ENCODE data around the gene EIF3M.
"Not testable (repeated sequence)": the region's sequence is repeated elsewhere in the genome, so short reads cannot be mapped to it uniquely, and the experiment has no call there.

EIF3M gene

GRCh38 chr11:32583459-32584271 is at the start of gene EIF3M:
Gene EIF3M, plus strand, starts transcription at chr11:32583831. Its CDS starts 57 bp downstream, at chr11:32583888.
- FAIRE-seq: peak; percentile 92

DNA sequence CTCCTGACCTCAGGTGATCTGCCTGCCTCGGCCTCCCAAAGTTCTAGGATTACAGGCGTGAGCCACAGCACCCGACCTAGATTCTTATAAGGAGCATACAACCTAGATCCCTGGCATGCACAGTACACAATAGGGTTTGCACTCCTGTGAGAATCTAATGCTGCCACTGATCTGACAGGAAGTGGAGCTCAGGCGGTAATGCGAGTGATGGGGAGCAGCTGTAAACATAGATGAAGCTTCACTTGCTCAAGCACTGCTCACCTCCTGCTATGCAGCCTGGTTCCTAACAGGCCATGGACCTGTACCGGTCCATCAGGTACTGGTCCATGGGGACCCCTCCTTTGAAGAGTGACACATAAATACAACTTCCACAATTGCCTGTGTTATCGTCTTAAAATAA is 44.8 kb upstream of the EIF3M start:
- no peak for FAIRE-seq

GRCh38 chr11:32549611-32550187 is 33.9 kb upstream of the EIF3M start:
- FAIRE-seq: no peak

DNA sequence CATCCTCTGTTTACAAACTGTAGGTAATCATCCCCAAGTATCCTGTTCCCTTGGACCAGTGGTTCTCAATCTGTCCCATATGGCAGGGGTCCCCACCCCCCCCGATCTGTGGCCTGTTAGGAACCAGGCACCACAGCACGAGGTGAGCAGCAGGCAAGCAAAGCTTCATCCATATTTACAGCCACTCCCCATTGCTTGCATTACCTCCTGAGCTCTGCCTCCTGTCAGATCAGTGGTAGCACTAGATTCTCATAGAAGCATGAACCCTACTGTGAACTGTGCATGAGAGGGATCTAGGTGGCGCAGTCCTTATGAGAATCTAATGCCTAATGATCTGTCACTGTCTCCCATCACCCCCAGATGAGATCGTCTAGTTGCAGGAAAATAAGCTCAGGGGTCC is 33.4 kb upstream of the EIF3M start:
- no peak for FAIRE-seq

DNA sequence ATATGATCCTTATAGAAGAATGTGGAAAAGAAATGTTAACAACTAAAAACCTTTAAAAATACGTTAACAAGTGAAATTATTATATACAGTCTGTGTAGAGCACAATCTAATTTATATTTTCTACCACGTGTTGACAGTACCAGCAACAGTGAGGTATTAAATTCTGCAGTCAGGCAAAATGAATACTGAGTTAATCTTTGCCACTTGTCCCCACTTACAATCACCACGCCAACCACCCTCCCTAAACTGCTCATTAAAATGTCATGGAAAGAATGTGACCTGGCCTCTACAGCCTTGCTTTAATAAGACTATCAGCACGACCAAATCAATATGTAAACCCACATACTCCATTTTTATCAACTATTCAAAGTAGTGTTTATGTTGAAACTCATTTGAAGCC is 28.5 kb upstream of the EIF3M start:
- no peak for FAIRE-seq

DNA sequence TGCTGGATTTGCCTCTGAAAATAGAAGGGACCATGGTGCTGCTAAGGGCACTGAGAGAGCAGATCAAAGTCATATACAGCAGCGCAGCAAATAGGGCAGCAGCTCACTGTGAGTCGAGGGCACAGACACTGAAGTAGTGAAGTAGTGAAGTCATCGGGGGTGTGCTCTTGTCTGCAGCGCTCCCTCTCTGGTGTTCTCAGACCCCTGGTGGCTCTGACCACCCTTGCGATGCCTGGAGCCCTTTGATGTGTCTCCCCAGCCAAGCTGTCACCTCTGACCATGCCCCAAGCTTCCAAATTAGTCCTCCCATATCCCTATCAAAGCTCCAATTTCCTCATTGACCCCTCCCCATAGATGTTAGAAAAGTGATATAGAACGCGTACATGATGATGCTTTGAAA is 27.7 kb upstream of the EIF3M start:
- no peak for FAIRE-seq

DNA sequence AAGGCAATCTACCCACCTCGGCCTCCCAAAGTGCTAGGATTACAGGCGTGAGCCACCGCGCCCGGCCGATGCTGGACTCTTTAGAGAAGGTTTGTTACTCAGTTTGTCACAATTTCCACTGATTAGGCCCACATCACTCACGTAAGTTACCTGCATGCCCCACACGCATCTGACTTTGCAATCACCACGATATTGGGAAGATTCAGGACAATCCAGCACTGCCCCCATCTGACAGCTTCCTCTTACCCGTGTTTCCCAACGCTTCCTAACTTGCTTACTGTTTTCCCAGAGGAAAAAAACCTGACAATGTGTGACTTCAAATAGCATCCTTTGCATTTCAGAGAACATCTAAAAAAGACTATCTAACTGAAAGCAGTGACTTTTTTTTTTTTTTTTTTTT is 21.8 kb upstream of the EIF3M start:
- FAIRE-seq: no peak

- no peak for FAIRE-seq
Observed at GRCh38 chr11:32562839-32563599, 20.6 kb upstream of the EIF3M start.

GRCh38 chr11:32563600-32563959 is 20.1 kb upstream of the EIF3M start:
- FAIRE-seq: no peak

DNA sequence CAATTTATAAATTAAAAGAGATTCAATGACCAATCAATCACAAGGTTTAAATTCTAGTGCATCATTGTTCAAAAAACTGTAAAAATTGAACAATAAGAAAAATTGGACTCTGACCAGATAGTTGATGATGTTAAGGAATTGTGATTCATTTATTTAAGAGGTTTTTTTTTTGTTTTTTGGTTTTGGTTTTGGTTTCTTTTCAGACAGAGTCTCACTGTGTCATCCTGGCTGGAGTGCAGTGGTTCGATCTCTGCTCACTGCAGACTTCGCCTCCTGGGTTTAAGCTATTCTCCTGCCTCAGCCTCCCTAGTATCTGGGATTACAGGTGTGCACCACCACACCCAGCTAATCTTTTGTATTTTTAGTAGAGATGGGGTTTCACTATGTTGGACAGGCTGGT is 17.1 kb upstream of the EIF3M start:
- FAIRE-seq: no peak

- FAIRE-seq: no peak
Observed at GRCh38 chr11:32567154-32567553, 16.5 kb upstream of the EIF3M start.

GRCh38 chr11:32569313-32569881 is 14.2 kb upstream of the EIF3M start:
- no peak for FAIRE-seq

DNA sequence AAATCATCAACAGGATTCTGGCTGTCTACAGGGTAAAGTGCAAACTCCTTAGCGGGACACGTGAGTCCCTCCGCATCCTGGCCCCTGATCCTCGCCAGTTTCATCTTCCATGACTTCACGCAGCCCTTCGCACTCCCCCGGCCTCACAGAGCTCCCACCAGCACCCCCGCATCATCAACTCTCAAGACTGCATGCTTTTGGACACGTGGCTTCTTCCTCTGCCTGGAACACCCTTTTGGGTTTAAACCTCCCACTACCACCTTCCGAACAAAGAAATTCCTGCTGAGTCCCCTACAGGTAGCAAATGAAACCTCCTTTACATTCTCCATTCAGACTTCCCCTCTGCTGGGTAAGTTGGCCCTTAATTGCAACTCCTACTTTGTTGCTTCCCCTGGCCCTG is 12.6 kb upstream of the EIF3M start:
- FAIRE-seq: no peak

GRCh38 chr11:32573228-32573627 is 10.4 kb upstream of the EIF3M start:
- no peak for FAIRE-seq

- no peak for FAIRE-seq
Observed at GRCh38 chr11:32574421-32574820, 9.2 kb upstream of the EIF3M start.

GRCh38 chr11:32575070-32575469 is 8.6 kb upstream of the EIF3M start:
- FAIRE-seq: no peak

DNA sequence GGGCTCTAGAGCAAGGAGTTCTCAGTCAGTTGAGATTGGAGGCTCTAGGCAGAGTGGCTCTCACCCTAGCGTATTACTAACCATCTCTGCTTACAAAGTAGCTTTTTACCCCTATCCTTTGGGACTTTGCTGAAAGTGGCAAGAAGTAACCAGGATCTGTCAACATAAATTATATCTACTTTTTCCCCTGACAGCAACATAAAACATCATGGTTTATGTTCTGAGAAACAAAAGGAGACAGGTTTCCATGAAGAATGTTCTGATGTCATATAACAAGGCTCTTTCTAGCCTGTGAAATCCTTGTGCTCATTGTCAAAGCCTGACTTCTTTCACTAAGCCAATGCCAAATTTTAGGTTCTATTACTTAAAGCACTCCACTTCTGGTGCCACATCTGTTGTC is 7.2 kb upstream of the EIF3M start:
- FAIRE-seq: no peak

- no peak for FAIRE-seq
Observed at GRCh38 chr11:32580967-32581366, 2.7 kb upstream of the EIF3M start.

DNA sequence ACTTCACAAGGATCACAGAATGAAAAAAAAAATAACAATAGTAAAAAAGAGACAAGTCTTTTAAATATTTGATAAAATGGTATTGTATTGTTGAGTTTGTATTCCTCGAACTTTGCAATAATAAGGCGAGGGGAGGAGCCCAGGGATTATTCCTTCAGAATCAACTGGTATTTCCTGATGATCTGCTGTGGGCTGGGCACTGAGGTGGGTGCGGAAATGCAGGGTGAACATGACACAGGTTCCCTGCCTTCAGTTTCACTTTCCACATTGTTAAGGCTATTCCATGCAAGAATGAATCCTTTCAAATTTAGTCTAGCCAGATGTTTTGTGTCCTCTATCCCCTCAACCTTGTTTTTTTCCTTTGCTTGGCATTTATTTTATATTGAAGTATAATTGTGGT is 2.1 kb upstream of the EIF3M start:
- FAIRE-seq: no peak

GRCh38 chr11:32584921-32585320 is 1.3 kb downstream of the EIF3M start:
- FAIRE-seq: no peak

DNA sequence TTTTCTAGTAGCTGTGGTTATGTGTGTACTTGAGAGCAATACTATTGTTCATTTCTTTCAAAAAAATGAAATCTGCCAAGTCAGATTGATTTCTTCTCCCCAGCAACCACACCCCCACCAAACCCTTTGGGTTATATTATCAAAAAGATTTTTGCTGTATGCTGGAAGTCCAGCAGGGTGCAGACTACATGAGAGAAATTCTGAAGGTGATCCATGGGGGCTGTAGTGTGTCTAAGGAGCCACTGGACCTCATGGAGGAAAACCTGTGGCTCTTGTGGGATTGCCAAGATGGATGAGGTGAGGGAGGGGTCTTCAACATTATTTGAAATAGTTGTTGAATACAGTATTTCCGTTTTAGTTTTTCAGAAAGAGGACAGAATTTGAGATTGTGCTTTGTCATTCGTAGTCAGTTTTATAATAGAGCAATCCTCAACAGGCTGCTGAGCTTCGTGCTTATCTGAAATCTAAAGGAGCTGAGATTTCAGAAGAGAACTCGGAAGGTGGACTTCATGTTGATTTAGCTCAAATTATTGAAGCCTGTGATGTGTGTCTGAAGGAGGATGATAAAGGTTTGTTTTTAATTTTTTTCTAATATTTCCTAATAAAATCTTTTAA is 3.1 kb downstream of the EIF3M start:
- no peak for FAIRE-seq

GRCh38 chr11:32594272-32594671 is 10.6 kb downstream of the EIF3M start:
- FAIRE-seq: no peak

DNA sequence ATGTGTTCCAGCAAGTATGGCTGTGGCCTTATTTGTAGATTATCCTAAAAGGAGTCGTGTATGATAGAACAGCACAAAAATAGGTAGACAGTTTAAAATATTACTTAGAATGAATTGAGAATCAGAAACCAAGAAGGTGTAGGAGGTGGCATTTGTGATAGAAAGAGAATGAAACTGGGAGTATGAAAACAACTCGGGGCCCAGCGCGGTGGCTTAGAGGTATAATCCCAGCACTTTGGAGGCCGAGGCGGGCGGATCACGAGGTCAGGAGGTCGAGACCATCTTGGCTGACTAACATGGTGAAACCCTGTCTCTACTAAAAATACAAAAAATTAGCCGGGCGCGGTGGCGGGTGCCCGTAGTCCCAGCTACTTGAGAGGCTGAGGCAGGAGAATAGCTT is 12.5 kb downstream of the EIF3M start:
- FAIRE-seq: not testable (repeated sequence)

Measured in A204.1 (cell line).